ENCODE measurements around the gene RAVER1. TPM values are rescaled to one million over a fixed set of nuclear protein-coding genes. Genes with fewer than 3 reads are reported as not detected.
"Not testable (repeated sequence)": the region's sequence is repeated elsewhere in the genome, so short reads cannot be mapped to it uniquely, and the experiment has no call there.

The RAVER1 gene
- polyA plus RNA-seq, 1 donor, result 45.2 TPM

DNA sequence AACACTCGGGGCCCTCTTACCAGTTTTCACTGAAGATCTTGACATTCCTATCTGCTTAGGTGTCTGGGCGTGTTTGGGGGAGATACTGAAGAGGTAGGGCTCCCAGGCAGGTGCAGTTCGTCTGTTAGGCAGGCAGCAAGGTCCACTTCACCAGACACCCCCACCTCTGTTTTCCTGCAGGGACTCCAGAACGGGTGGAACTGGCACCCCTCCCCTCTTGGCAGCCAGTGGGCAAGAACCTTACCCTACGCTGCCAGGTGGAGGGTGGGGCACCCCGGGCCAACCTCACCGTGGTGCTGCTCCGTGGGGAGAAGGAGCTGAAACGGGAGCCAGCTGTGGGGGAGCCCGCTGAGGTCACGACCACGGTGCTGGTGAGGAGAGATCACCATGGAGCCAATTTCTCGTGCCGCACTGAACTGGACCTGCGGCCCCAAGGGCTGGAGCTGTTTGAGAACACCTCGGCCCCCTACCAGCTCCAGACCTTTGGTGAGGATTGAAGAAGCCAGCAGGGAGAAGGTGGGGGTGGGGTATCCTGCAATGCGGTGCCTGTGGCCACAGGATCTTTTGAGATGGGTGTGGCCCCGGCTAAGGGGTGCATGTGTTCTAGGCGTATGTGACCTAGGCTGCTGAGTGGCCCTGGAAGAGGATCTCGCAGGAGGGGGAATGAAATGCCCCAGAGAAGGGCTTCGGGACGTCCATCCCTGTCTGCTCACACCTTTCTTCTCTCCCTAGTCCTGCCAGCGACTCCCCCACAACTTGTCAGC, 49.8 kb downstream of the RAVER1 start:
- Histone ChIP-seq H3K36me3 (ENCODE audit: control insufficient read depth, insufficient read depth, low read length) (peaks cover 25% of the 10 kb centered on the region), H3K27ac (ENCODE audit: low read length) (no peak overlapping the region), H3K27me3 (ENCODE audit: control insufficient read depth, insufficient read depth, low read length) (peaks cover 23% of the 10 kb centered on the region), H3K4me1 (ENCODE audit: control insufficient read depth, insufficient read depth, low read length) (peaks cover 17% of the 10 kb centered on the region), H3K4me3 (ENCODE audit: low read length) (no peak overlapping the region), H3K9me3 (ENCODE audit: control insufficient read depth, low read depth, low read length) (no peaks in the 10 kb centered on the region)
- WGBS (ENCODE audit: insufficient coverage, low lambda C conversion rate), result no CpG with 5 or more reads among the region's 23 CpGs
- peak in 1 of 2 donors; percentile 32 for DNase-seq

DNA sequence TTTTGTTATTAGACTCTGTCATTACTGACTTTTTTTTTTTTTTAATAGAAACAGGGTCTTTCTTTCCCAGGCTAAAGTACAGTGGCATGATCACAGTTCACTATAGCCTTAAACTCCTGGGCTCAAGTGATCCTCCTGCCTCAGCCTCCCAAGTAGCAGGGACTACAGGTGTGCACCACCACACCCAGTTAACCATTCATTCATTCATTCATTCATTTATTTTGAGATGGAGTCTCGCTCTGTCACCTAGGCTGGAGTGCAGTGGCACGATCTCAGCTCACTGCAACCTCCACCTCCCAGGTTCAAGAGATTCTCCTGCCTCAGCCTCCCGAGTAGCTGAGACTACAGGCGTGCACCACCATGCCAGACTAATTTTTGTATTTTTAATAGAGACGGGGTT, 51.3 kb downstream of the RAVER1 start:
- H3K27ac ChIP-seq (ENCODE audit: low read length); H3K4me1 ChIP-seq (ENCODE audit: control insufficient read depth, insufficient read depth, low read length); DNase-seq; H3K4me3 ChIP-seq (ENCODE audit: low read length); H3K9me3 ChIP-seq (ENCODE audit: control insufficient read depth, low read depth, low read length): not testable (repeated sequence)
- Histone ChIP-seq H3K27me3 (ENCODE audit: control insufficient read depth, insufficient read depth, low read length) (peaks cover 10% of the 10 kb centered on the region), H3K36me3 (ENCODE audit: control insufficient read depth, insufficient read depth, low read length) (peaks cover 28% of the 10 kb centered on the region)
- WGBS (ENCODE audit: insufficient coverage, low lambda C conversion rate), result no CpG with 5 or more reads among the region's 5 CpGs

DNA sequence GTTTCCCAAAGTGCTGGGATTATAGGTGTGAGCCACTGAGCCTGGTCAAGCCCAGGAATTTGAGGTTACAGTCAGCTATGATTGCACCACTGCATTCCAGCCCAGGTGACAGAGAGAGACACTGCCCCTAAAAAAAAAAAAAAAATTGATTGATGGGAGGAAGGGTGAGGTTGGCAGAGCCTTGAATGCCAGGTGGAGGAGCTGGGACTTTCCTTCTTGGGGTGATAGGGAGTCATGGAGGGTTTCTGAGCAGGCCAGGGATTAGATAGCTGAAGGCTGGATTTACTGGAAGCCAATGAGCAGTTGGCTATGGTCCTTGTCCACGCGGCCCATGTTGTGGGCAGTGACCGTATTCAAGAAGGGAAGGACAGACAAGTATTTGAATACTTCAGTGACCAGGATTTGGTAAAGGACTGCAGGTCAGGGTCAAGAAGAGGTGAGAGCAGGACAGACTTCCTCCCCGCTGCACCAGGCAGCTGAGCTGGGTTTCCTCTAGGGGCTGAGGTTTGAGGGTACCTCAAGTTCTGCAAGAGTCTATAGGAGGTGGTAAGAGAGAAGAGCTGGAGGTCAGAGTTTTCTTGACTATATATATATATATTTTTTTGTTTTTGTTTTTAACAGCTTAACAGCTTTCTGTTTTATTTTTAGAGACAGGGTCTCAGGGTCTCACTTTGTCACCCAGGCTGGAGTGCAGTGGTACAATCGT, 53.4 kb downstream of the RAVER1 start:
- no CpG with 5 or more reads among the region's 5 CpGs for WGBS (ENCODE audit: insufficient coverage, low lambda C conversion rate)
- Histone ChIP-seq H3K27ac (ENCODE audit: low read length) (no peak overlapping the region), H3K36me3 (ENCODE audit: control insufficient read depth, insufficient read depth, low read length) (peaks cover 20% of the 10 kb centered on the region), H3K4me3 (ENCODE audit: low read length) (no peak overlapping the region), H3K9me3 (ENCODE audit: control insufficient read depth, low read depth, low read length) (no peaks in the 10 kb centered on the region), H3K4me1 (ENCODE audit: control insufficient read depth, insufficient read depth, low read length) (no peaks in the 10 kb centered on the region), H3K27me3 (ENCODE audit: control insufficient read depth, insufficient read depth, low read length) (peaks cover 2% of the 10 kb centered on the region)
- DNase-seq, result no peak

DNA sequence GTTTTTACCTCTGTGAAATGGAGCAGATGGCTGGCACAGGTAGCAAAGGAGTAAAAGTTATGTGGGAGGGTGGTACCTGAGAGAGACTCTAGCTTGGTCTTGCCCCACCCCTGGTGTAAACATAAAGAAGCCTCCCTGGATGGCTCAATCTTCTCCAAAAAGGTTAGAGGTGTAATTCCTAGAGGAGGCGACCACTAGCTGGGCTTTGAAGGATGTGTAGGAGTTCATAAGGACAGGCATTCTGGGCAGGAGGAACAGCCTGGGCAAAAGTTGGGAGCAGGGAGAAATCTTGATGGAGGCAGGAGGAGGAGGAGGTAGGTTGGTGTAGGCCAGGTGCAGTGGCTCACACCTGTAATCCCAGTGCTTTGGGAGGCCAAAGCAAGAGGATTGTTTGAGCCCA, 54.4 kb downstream of the RAVER1 start:
- Histone ChIP-seq H3K4me3 (ENCODE audit: low read length) (no peak overlapping the region), H3K36me3 (ENCODE audit: control insufficient read depth, insufficient read depth, low read length) (peaks cover 16% of the 10 kb centered on the region), H3K9me3 (ENCODE audit: control insufficient read depth, low read depth, low read length) (no peaks in the 10 kb centered on the region), H3K27me3 (ENCODE audit: control insufficient read depth, insufficient read depth, low read length) (peaks cover 2% of the 10 kb centered on the region), H3K4me1 (ENCODE audit: control insufficient read depth, insufficient read depth, low read length) (no peaks in the 10 kb centered on the region), H3K27ac (ENCODE audit: low read length) (no peak overlapping the region)
- 100% methylated on average over 1 of the region's 1 CpG for WGBS (ENCODE audit: insufficient coverage, low lambda C conversion rate)
- no peak for DNase-seq

DNA sequence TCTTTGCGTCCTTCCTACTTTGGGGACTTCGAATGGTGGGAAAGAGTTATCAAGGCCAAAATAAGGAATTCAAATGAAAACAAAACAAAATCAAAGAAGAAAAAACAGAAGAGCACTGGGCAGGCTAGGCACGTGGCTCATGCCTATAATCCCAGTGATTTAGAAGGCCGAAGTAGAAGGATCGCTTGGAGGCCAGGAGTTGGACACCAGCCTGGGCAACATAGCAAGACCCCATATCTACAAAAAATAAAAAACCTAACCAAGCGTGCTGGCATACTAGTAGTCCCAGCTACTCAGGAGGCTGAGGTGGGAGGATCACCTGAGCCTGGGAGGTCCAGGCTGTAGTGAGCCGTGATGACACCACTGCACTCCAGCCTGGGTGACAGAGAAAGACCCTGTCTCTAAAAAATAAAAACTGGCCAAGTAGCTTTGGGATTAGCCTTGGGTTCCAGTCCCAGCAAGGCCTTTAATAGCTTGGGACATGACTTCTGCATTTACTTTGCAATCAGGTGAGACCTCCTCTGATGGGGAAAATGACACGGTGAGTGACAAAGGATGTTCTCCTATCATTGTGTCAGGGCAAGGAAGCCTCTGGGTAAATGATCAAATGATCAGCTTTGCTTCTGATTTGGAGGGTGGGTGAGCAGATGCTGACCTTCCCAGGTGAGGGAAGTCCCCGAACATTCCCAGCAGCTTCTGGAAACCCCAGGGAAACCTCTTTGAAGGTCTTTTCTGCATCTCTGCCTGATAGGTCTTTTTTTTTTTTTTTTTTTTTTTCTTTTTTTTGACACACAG, 55.3 kb downstream of the RAVER1 start:
- H3K27ac ChIP-seq (ENCODE audit: low read length), result no peak overlapping the region
- 71% methylated on average over 1 of the region's 9 CpGs for WGBS (ENCODE audit: insufficient coverage, low lambda C conversion rate)
- no peak overlapping the region for H3K4me3 ChIP-seq (ENCODE audit: low read length)
- no peaks in the 10 kb centered on the region for H3K4me1 ChIP-seq (ENCODE audit: control insufficient read depth, insufficient read depth, low read length)
- peaks cover 2% of the 10 kb centered on the region for H3K27me3 ChIP-seq (ENCODE audit: control insufficient read depth, insufficient read depth, low read length)
- peaks cover 12% of the 10 kb centered on the region for H3K36me3 ChIP-seq (ENCODE audit: control insufficient read depth, insufficient read depth, low read length)
- no peak for DNase-seq
- no peaks in the 10 kb centered on the region for H3K9me3 ChIP-seq (ENCODE audit: control insufficient read depth, low read depth, low read length)

DNA sequence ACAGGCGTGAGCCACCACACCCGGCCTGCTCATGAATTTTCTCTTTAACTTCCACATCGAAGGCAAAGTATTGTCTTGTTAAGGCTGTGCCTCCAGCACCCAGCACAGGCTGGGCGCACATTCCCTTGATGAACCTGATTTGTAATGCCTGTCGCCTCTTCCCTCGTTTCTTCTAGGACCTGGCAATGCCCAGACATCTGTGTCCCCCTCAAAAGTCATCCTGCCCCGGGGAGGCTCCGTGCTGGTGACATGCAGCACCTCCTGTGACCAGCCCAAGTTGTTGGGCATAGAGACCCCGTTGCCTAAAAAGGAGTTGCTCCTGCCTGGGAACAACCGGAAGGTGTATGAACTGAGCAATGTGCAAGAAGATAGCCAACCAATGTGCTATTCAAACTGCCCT, 58.7 kb downstream of the RAVER1 start:
- no peak overlapping the region for H3K27ac ChIP-seq (ENCODE audit: low read length)
- H3K4me3 ChIP-seq (ENCODE audit: low read length), result no peak overlapping the region
- no CpG with 5 or more reads among the region's 10 CpGs for WGBS (ENCODE audit: insufficient coverage, low lambda C conversion rate)
- DNase-seq, result peak in 1 of 2 donors; percentile 1
- peaks cover 30% of the 10 kb centered on the region for H3K27me3 ChIP-seq (ENCODE audit: control insufficient read depth, insufficient read depth, low read length)
- peaks cover 12% of the 10 kb centered on the region for H3K36me3 ChIP-seq (ENCODE audit: control insufficient read depth, insufficient read depth, low read length)
- peaks cover 6% of the 10 kb centered on the region for H3K9me3 ChIP-seq (ENCODE audit: control insufficient read depth, low read depth, low read length)
- peaks cover 15% of the 10 kb centered on the region for H3K4me1 ChIP-seq (ENCODE audit: control insufficient read depth, insufficient read depth, low read length)

DNA sequence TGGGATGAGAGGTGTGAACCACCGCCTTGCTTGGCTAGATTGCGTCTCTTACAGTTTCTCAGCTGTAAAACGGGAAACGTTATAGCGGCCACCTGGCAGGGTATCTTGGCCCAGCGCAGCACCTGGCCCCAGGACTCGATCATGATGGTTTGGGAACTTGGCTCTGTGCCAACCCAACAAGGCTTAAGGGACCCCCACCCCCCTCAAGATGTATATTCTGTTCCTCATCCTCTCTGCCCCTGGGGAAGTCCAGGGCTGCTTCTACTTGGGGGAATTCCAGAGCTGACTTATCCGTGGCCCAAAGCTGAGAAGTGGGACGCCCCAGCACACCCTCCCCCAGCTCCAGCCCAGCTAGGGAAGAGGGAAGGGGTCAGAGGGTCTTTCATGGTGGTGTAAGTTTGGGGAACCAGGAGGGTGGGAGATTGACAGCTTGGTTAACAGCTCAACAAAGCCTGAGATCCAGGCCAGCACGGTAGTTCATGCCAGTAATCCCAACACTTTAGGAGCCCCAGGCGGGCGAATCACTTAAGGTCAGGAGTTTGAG, 61.7 kb downstream of the RAVER1 start:
- peak overlapping the region; percentile 80 for H3K27ac ChIP-seq (ENCODE audit: low read length)
- H3K9me3 ChIP-seq (ENCODE audit: control insufficient read depth, low read depth, low read length), result peaks cover 6% of the 10 kb centered on the region
- peaks cover 16% of the 10 kb centered on the region for H3K4me1 ChIP-seq (ENCODE audit: control insufficient read depth, insufficient read depth, low read length)
- peaks cover 6% of the 10 kb centered on the region for H3K36me3 ChIP-seq (ENCODE audit: control insufficient read depth, insufficient read depth, low read length)
- peak in 1 of 2 donors; percentile 40 for DNase-seq
- H3K4me3 ChIP-seq (ENCODE audit: low read length), result peak overlapping the region; percentile 71
- H3K27me3 ChIP-seq (ENCODE audit: control insufficient read depth, insufficient read depth, low read length), result peaks cover 29% of the 10 kb centered on the region
- WGBS (ENCODE audit: insufficient coverage, low lambda C conversion rate), result no CpG with 5 or more reads among the region's 12 CpGs

DNA sequence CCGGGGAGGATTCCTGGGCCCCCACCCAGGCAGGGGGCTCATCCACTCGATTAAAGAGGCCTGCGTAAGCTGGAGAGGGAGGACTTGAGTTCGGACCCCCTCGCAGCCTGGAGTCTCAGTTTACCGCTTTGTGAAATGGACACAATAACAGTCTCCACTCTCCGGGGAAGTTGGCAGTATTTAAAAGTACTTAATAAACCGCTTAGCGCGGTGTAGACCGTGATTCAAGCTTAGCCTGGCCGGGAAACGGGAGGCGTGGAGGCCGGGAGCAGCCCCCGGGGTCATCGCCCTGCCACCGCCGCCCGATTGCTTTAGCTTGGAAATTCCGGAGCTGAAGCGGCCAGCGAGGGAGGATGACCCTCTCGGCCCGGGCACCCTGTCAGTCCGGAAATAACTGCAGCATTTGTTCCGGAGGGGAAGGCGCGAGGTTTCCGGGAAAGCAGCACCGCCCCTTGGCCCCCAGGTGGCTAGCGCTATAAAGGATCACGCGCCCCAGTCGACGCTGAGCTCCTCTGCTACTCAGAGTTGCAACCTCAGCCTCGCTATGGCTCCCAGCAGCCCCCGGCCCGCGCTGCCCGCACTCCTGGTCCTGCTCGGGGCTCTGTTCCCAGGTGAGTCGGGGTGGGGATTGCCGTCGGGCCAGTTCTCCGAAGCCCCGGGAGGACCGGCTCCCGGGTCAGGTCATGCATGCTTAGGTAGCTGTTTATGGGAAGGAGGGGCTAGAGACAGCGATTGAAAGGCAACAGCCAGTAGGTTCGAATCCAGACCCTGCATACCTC, 62.5 kb downstream of the RAVER1 start, which contains the start of gene ICAM1:
TSS of gene ICAM1 (plus strand) at position 505 of the 779 bp plus-strand sequence. CDS start at position 545, 40 bp downstream.
- Histone ChIP-seq H3K27ac (ENCODE audit: low read length) (peak within 1 kb of the TSS; percentile 80), H3K27me3 (ENCODE audit: control insufficient read depth, insufficient read depth, low read length) (peaks cover 29% of the 10 kb centered on the region), H3K9me3 (ENCODE audit: control insufficient read depth, low read depth, low read length) (peaks cover 6% of the 10 kb centered on the region), H3K36me3 (ENCODE audit: control insufficient read depth, insufficient read depth, low read length) (peaks cover 6% of the 10 kb centered on the region), H3K4me1 (ENCODE audit: control insufficient read depth, insufficient read depth, low read length) (peaks cover 16% of the 10 kb centered on the region), H3K4me3 (ENCODE audit: low read length) (peak within 1 kb of the TSS; percentile 71)
- WGBS (ENCODE audit: insufficient coverage, low lambda C conversion rate), result no CpG with 5 or more reads among the region's 51 CpGs
- peak; percentile 84 to 90 for DNase-seq

DNA sequence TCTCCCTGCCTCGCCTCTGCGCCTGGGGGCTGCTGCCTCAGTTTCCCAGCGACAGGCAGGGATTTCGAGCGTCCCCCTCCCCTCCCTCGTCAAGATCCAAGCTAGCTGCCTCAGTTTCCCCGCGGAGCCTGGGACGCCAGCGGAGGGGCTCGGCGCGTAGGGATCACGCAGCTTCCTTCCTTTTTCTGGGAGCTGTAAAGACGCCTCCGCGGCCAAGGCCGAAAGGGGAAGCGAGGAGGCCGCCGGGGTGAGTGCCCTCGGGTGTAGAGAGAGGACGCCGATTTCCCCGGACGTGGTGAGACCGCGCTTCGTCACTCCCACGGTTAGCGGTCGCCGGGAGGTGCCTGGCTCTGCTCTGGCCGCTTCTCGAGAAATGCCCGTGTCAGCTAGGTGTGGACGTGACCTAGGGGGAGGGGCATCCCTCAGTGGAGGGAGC, 63.1 kb downstream of the RAVER1 start:
- Histone ChIP-seq H3K27me3 (ENCODE audit: control insufficient read depth, insufficient read depth, low read length) (peaks cover 29% of the 10 kb centered on the region), H3K27ac (ENCODE audit: low read length) (peak overlapping the region; percentile 80), H3K9me3 (ENCODE audit: control insufficient read depth, low read depth, low read length) (peaks cover 6% of the 10 kb centered on the region), H3K4me1 (ENCODE audit: control insufficient read depth, insufficient read depth, low read length) (peaks cover 16% of the 10 kb centered on the region), H3K36me3 (ENCODE audit: control insufficient read depth, insufficient read depth, low read length) (peaks cover 6% of the 10 kb centered on the region), H3K4me3 (ENCODE audit: low read length) (peak overlapping the region; percentile 71)
- no CpG with 5 or more reads among the region's 37 CpGs for WGBS (ENCODE audit: insufficient coverage, low lambda C conversion rate)
- DNase-seq, result peak in 1 of 2 donors; percentile 65
